Dedifferentiated amniotic fluid mesenchymal stem cell (primary cell): Measurements from ENCODE around the gene LMOD1.
"Not testable (repeated sequence)": the region's sequence is repeated elsewhere in the genome, so short reads cannot be mapped to it uniquely, and the experiment has no call there.

Source experiments
- DNase-seq: peaks from one replicate; pipeline ENCODE4 v3.0.0-alpha.2; 2016; ENCODE audit errors: extremely low spot score

Gene LMOD1

GRCh38 chr1:201946224-201946908, at the start of gene LMOD1:
LMOD1 (minus strand) TSS chr1:201946548; CDS start chr1:201946340, 208 bp downstream.
- peak; percentile 96 for DNase-seq

GRCh38 chr1:201990427-201990826, 44.1 kb upstream of the LMOD1 start:
- no peak for DNase-seq

- no peak for DNase-seq
Measured at GRCh38 chr1:201989354-201990128, 43.2 kb upstream of the LMOD1 start.

GRCh38 chr1:201988601-201989000, 42.3 kb upstream of the LMOD1 start:
- no peak for DNase-seq

GRCh38 chr1:201985355-201985754, 39.0 kb upstream of the LMOD1 start:
- DNase-seq, result no peak

GRCh38 chr1:201984446-201984845, 38.1 kb upstream of the LMOD1 start:
- DNase-seq, result no peak

- no peak for DNase-seq
Measured at GRCh38 chr1:201983380-201983805, 37.0 kb upstream of the LMOD1 start.

- peak; percentile 78 for DNase-seq
Measured at GRCh38 chr1:201982623-201983379, 36.5 kb upstream of the LMOD1 start, which contains the start of gene RNPEP. RNPEP (plus strand) TSS chr1:201982648; CDS start chr1:201982667, 19 bp downstream.

- DNase-seq, result peak; percentile 53
Measured at GRCh38 chr1:201982082-201982622, 35.8 kb upstream of the LMOD1 start.

- no peak for DNase-seq
Measured at GRCh38 chr1:201970334-201971159, 24.2 kb upstream of the LMOD1 start.

GRCh38 chr1:201968202-201968925, 22.0 kb upstream of the LMOD1 start:
- no peak for DNase-seq

- DNase-seq, result no peak
Measured at GRCh38 chr1:201966171-201966570, 19.8 kb upstream of the LMOD1 start.

GRCh38 chr1:201964261-201964660, 17.9 kb upstream of the LMOD1 start:
- peak; percentile 63 for DNase-seq

GRCh38 chr1:201962382-201962781, 16.0 kb upstream of the LMOD1 start:
- not testable (repeated sequence) for DNase-seq

GRCh38 chr1:201958348-201958747, 12.0 kb upstream of the LMOD1 start:
- DNase-seq, result no peak

GRCh38 chr1:201955729-201956143, 9.4 kb upstream of the LMOD1 start:
- DNase-seq, result no peak

- peak; percentile 99 for DNase-seq
Measured at GRCh38 chr1:201955009-201955728, 8.8 kb upstream of the LMOD1 start, which contains the start of gene TIMM17A. TIMM17A (plus strand) TSS chr1:201955503; CDS start chr1:201955527, 24 bp downstream.

- DNase-seq, result no peak
Measured at GRCh38 chr1:201954263-201955008, 8.1 kb upstream of the LMOD1 start.

- DNase-seq, result no peak
Measured at GRCh38 chr1:201949491-201949890, 3.1 kb upstream of the LMOD1 start.
